ENCODE measurements around the gene YBX3. TPM values are rescaled to one million over a fixed set of nuclear protein-coding genes. Genes with fewer than 3 reads are reported as not detected.

YBX3 gene
- total RNA-seq, 1 donor, result 141 TPM

GRCh38 chr12:10667581-10667980 is 55.5 kb downstream of the YBX3 start:
- Histone ChIP-seq H3K27me3 (ENCODE audit: insufficient read depth, low read length) (no peaks in the 10 kb centered on the region), H3K4me3 (ENCODE audit: low read length) (no peak overlapping the region), H3K9me3 (ENCODE audit: low read depth, low read length) (no peaks in the 10 kb centered on the region), H3K4me1 (ENCODE audit: insufficient read depth, low read length) (peaks cover 15% of the 10 kb centered on the region)

- H3K4me3 ChIP-seq (ENCODE audit: low read length), result no peak overlapping the region
- no peaks in the 10 kb centered on the region for H3K9me3 ChIP-seq (ENCODE audit: low read depth, low read length)
- no peaks in the 10 kb centered on the region for H3K27me3 ChIP-seq (ENCODE audit: insufficient read depth, low read length)
- H3K4me1 ChIP-seq (ENCODE audit: insufficient read depth, low read length), result peaks cover 9% of the 10 kb centered on the region
These were observed 58.6 kb downstream of the YBX3 start for GRCh38 chr12:10664499-10664898.

GRCh38 chr12:10663869-10664268 is 59.3 kb downstream of the YBX3 start:
- Histone ChIP-seq H3K4me1 (ENCODE audit: insufficient read depth, low read length) (peaks cover 9% of the 10 kb centered on the region), H3K9me3 (ENCODE audit: low read depth, low read length) (no peaks in the 10 kb centered on the region), H3K27me3 (ENCODE audit: insufficient read depth, low read length) (no peaks in the 10 kb centered on the region), H3K4me3 (ENCODE audit: low read length) (no peak overlapping the region)

- no peak overlapping the region for H3K4me3 ChIP-seq (ENCODE audit: low read length)
- no peaks in the 10 kb centered on the region for H3K4me1 ChIP-seq (ENCODE audit: insufficient read depth, low read length)
- peaks cover 5% of the 10 kb centered on the region for H3K27me3 ChIP-seq (ENCODE audit: insufficient read depth, low read length)
- H3K9me3 ChIP-seq (ENCODE audit: low read depth, low read length), result no peaks in the 10 kb centered on the region
These were observed 61.8 kb downstream of the YBX3 start for GRCh38 chr12:10661338-10661737.

GRCh38 chr12:10654003-10654402 is 69.1 kb downstream of the YBX3 start:
- Histone ChIP-seq H3K9me3 (ENCODE audit: low read depth, low read length) (no peaks in the 10 kb centered on the region), H3K4me3 (ENCODE audit: low read length) (no peak overlapping the region), H3K27me3 (ENCODE audit: insufficient read depth, low read length) (peaks cover 5% of the 10 kb centered on the region), H3K4me1 (ENCODE audit: insufficient read depth, low read length) (no peaks in the 10 kb centered on the region)

GRCh38 chr12:10652192-10652591 is 70.9 kb downstream of the YBX3 start:
- H3K4me1 ChIP-seq (ENCODE audit: insufficient read depth, low read length), result no peaks in the 10 kb centered on the region
- no peak overlapping the region for H3K4me3 ChIP-seq (ENCODE audit: low read length)
- no peaks in the 10 kb centered on the region for H3K9me3 ChIP-seq (ENCODE audit: low read depth, low read length)
- H3K27me3 ChIP-seq (ENCODE audit: insufficient read depth, low read length), result peaks cover 5% of the 10 kb centered on the region

Other genes starting within 250 kb of the YBX3 start
- gene EIF2S3B, start 217.4 kb downstream of the YBX3 start, total RNA-seq, result 19.1 TPM
- gene MAGOHB, start 109.7 kb downstream of the YBX3 start, total RNA-seq, result 10.1 TPM
- 0.10 TPM for gene STYK1, start 49.3 kb downstream of the YBX3 start, total RNA-seq
- gene TAS2R7, start 79.3 kb upstream of the YBX3 start, total RNA-seq, result not detected
- 0.21 TPM for gene TAS2R8, start 84.0 kb upstream of the YBX3 start, total RNA-seq
- gene TAS2R9, start 86.8 kb upstream of the YBX3 start, total RNA-seq, result not detected
- gene TAS2R10, start 103.0 kb upstream of the YBX3 start, total RNA-seq, result 0.31 TPM
- gene PRR4, start 126.2 kb upstream of the YBX3 start, total RNA-seq, result 0.52 TPM
- gene PRH1, start 160.9 kb upstream of the YBX3 start, total RNA-seq, result 24.2 TPM
- gene TAS2R13, start 186.2 kb upstream of the YBX3 start, total RNA-seq, result 0.94 TPM
- gene PRH2, start 205.9 kb upstream of the YBX3 start, total RNA-seq, result not detected
- gene TAS2R14, start 215.9 kb upstream of the YBX3 start, total RNA-seq, result 1.2 TPM